Keratinocyte (primary cell): ENCODE measurements around the gene SH3BP1. TPM values are rescaled to one million over a fixed set of nuclear protein-coding genes. Genes with fewer than 3 reads are reported as not detected.

ENCODE experiments used
- DNase-seq: peaks from one replicate; pipeline ENCODE4 v3.0.0-alpha.2; 2011; ENCODE audit warnings: low read depth, missing footprints, low spot score
- FAIRE-seq: peaks from 2 replicates; lab custom pipeline; 2011; peaks lifted over from hg19 to GRCh38; lab: Jason Lieb, UNC
- H2AFZ ChIP-seq: 2 replicates; pipeline ENCODE4 v1.6.0; 2012; ENCODE audit warnings: low read length, control low read depth, inconsistent platforms; ENCODE audit not compliant: control insufficient read depth
- H3K27ac ChIP-seq: 2 replicates; pipeline ENCODE4 v1.5.1; 2011; ENCODE audit warnings: low read length; ENCODE audit not compliant: control insufficient read depth, insufficient read depth
- H3K27me3 ChIP-seq: 3 replicates; pipeline ENCODE4 v1.6.0; 2011; ENCODE audit warnings: low read length; ENCODE audit not compliant: control insufficient read depth, insufficient read depth; ENCODE audit errors: extremely low read depth
- H3K36me3 ChIP-seq, 2 experiments: 2 replicates in 1 of 2; 3 replicates in 1 of 2; pipeline ENCODE4 v1.5.1; 2011; ENCODE audit warnings: low read length in 2 of 2, mild to moderate bottlenecking in 1 of 2; ENCODE audit not compliant: control insufficient read depth in 2 of 2, insufficient read depth in 2 of 2; ENCODE audit errors: extremely low read depth in 1 of 2
- H3K4me1 ChIP-seq: 3 replicates; pipeline ENCODE4 v1.5.1; 2011; ENCODE audit warnings: low read length; ENCODE audit not compliant: control insufficient read depth, insufficient read depth; ENCODE audit errors: extremely low read depth
- H3K4me2 ChIP-seq: 3 replicates; pipeline ENCODE4 v1.6.0; 2011; ENCODE audit warnings: low read depth, low read length; ENCODE audit not compliant: control insufficient read depth, insufficient read depth; ENCODE audit errors: extremely low read depth
- H3K4me3 ChIP-seq, 3 experiments: fragments of 200-600 bp in 1 of 3; sonication (generic) in 1 of 3; 2 replicates in 2 of 3; 3 replicates in 1 of 3; pipeline ENCODE4 v1.5.1; 2011 to 2016; ENCODE audit warnings: low read length in 3 of 3, mild to moderate bottlenecking in 3 of 3, control low read depth in 2 of 3, inconsistent platforms in 1 of 3, low read depth in 1 of 3, mixed read lengths in 1 of 3, mixed run types in 1 of 3, moderate library complexity in 1 of 3; ENCODE audit not compliant: control insufficient read depth in 2 of 3, insufficient read depth in 2 of 3; ENCODE audit errors: extremely low read depth in 1 of 3
- H3K79me2 ChIP-seq: 2 replicates; pipeline ENCODE4 v1.6.0; 2012; ENCODE audit warnings: low read length; ENCODE audit not compliant: control insufficient read depth, insufficient read depth
- H3K9ac ChIP-seq: 3 replicates; pipeline ENCODE4 v1.6.0; 2011; ENCODE audit warnings: low read length; ENCODE audit not compliant: control insufficient read depth, insufficient read depth; ENCODE audit errors: extremely low read depth
- H3K9me1 ChIP-seq: 3 replicates; pipeline ENCODE4 v1.6.0; 2011; ENCODE audit warnings: low read length; ENCODE audit not compliant: control insufficient read depth, insufficient read depth; ENCODE audit errors: extremely low read depth
- H3K9me3 ChIP-seq: 2 replicates; pipeline ENCODE4 v1.5.1; 2012; ENCODE audit warnings: low read depth, low read length; ENCODE audit not compliant: control insufficient read depth
- H4K20me1 ChIP-seq: 3 replicates; pipeline ENCODE4 v1.6.0; 2011; ENCODE audit warnings: low read length; ENCODE audit not compliant: control insufficient read depth, insufficient read depth; ENCODE audit errors: extremely low read depth
- EZH2 ChIP-seq: IDR thresholded peaks from one replicate; pipeline ENCODE4 v1.6.1; 2012; ENCODE audit warnings: inconsistent platforms, mild to moderate bottlenecking, low read length, moderate library complexity
- dilution Hi-C: fragments of 300-500 bp; cut with MboI; formaldehyde crosslinking; loops from one replicate; pipeline ENCODE4 v1.7.0; 2020; ENCODE audit warnings: low sequenced_read_pairs; ENCODE audit not compliant: extremely low pct_ligation_motif_present
- polyA plus RNA-seq, 5 experiments: library from polyadenylated mRNA; depleted of rRNA in 3 of 5; stranded (reverse) in 3 of 5; stranded (forward) in 1 of 5; unstranded in 1 of 5; fragments of >200 nt; gene quantifications; 1 replicate in 1 of 5; 2 replicates in 3 of 5; 3 replicates in 1 of 5; pipeline versions ENCODE4 v1.2.1 to v1.2.3, GENCODE V29; 2011 to 2012; ENCODE audit warnings: missing spikeins in 2 of 5, low read depth in 1 of 5, low replicate concordance in 1 of 5
- TF ChIP-seq, protein P1 (sequence below), 3 experiments: IDR thresholded peaks in 1 of 3; conservative IDR thresholded peaks in 1 of 3; optimal IDR thresholded peaks in 1 of 3; 2 replicates in 2 of 3; 3 replicates in 1 of 3; pipeline versions ENCODE3 to v1.5.1; 2011; ENCODE audit warnings: low read length in 3 of 3, mild to moderate bottlenecking in 3 of 3, moderate library complexity in 2 of 3, control low read depth in 1 of 3, inconsistent platforms in 1 of 3; ENCODE audit not compliant: insufficient read depth in 2 of 3; ENCODE audit errors: extremely low read depth in 1 of 3

The SH3BP1 gene
- polyA plus RNA-seq, 1 donor (not counting 4 experiments of a cell fraction or from before 2014, with no cell fraction given): 27.2 TPM

DNA sequence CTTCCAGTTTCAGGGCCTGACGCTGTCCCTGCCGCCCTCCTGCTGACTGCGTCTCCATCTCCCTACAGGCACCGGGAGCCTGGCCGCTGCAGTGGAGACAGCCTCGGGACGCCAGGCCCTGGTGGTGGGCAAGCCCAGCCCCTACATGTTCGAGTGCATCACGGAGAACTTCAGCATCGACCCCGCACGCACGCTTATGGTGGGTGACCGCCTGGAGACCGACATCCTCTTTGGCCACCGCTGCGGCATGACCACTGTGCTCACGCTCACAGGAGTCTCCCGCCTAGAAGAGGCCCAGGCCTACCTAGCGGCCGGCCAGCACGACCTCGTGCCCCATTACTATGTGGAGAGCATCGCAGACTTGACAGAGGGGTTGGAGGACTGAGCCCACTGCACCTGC is 26.0 kb downstream of the SH3BP1 start:
- dilution Hi-C loops: no loop called here
- H3K79me2 ChIP-seq: peaks cover 10% of the 10 kb centered on the region
- H3K4me3 ChIP-seq: no peak overlapping the region

DNA sequence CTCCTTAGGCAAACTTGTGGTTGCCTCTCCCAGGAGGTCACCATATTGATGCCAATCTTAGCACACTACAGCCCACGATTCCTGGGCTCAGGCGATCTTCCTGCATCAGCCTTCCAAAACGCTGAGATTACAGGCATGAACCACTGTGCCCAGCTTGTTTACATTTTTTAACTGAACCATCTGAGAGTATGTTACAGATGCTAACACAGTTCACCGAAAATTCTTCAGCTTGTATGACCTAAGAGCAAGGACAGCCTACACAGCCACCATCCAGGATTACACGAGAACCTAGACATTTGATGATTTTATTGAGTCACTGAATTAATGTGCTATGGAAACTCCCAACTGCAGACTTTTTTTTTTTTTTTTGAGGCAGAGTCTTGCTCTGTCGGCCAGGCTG is 30.1 kb downstream of the SH3BP1 start:
- H3K4me2 ChIP-seq: no peak overlapping the region
- H3K27me3 ChIP-seq: no peaks in the 10 kb centered on the region
- no peak overlapping the region for H3K4me3 ChIP-seq
- DNase-seq (no peak), FAIRE-seq (no peak)
- TF ChIP-seq EZH2: no peak
- TF ChIP-seq, protein P1, sequence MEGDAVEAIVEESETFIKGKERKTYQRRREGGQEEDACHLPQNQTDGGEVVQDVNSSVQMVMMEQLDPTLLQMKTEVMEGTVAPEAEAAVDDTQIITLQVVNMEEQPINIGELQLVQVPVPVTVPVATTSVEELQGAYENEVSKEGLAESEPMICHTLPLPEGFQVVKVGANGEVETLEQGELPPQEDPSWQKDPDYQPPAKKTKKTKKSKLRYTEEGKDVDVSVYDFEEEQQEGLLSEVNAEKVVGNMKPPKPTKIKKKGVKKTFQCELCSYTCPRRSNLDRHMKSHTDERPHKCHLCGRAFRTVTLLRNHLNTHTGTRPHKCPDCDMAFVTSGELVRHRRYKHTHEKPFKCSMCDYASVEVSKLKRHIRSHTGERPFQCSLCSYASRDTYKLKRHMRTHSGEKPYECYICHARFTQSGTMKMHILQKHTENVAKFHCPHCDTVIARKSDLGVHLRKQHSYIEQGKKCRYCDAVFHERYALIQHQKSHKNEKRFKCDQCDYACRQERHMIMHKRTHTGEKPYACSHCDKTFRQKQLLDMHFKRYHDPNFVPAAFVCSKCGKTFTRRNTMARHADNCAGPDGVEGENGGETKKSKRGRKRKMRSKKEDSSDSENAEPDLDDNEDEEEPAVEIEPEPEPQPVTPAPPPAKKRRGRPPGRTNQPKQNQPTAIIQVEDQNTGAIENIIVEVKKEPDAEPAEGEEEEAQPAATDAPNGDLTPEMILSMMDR (optimal IDR thresholded peaks at IDR 0.05 in 1 of 3, IDR thresholded peaks at IDR 0.05 in 1 of 3, conservative IDR thresholded peaks at IDR 0.05 in 1 of 3; ENCODE audit: extremely low read depth in 1 of 3, insufficient read depth in 2 of 3, low read length in 3 of 3): no peak
- H3K79me2 ChIP-seq: no peaks in the 10 kb centered on the region
- H3K9me1 ChIP-seq: no peaks in the 10 kb centered on the region
- no peaks in the 10 kb centered on the region for H3K4me1 ChIP-seq
- dilution Hi-C loops: no loop called here
- no peaks in the 10 kb centered on the region for H3K9me3 ChIP-seq
- no peak overlapping the region for H3K27ac ChIP-seq
- H3K9ac ChIP-seq: no peak overlapping the region
- no peak overlapping the region for H2AFZ ChIP-seq
- H3K36me3 ChIP-seq: peaks cover 4 to 8% of the 10 kb centered on the region in 2 experiments
- no peaks in the 10 kb centered on the region for H4K20me1 ChIP-seq

More for the DNA sequence above, 26.0 kb downstream of the SH3BP1 start:
- FAIRE-seq (no peak), DNase-seq (no peak)
- peaks cover 4 to 8% of the 10 kb centered on the region in 2 experiments for H3K36me3 ChIP-seq
- H4K20me1 ChIP-seq: no peaks in the 10 kb centered on the region
- no peak overlapping the region for H3K27ac ChIP-seq
- no peak overlapping the region for H3K9ac ChIP-seq
- H3K27me3 ChIP-seq: no peaks in the 10 kb centered on the region
- H3K4me2 ChIP-seq: no peak overlapping the region
- no peaks in the 10 kb centered on the region for H3K9me1 ChIP-seq
- no peaks in the 10 kb centered on the region for H3K9me3 ChIP-seq
- no peak overlapping the region for H2AFZ ChIP-seq
- peaks cover under 1% of the 10 kb centered on the region for H3K4me1 ChIP-seq
- TF ChIP-seq EZH2: no peak
- TF ChIP-seq, protein P1 (optimal IDR thresholded peaks at IDR 0.05 in 1 of 3, IDR thresholded peaks at IDR 0.05 in 1 of 3, conservative IDR thresholded peaks at IDR 0.05 in 1 of 3; ENCODE audit: extremely low read depth in 1 of 3, insufficient read depth in 2 of 3, low read length in 3 of 3): no peak
